Measurements from ENCODE around the gene CFAP299.

CFAP299 gene

GRCh38 chr4:80814266-80814665, 478.7 kb downstream of the CFAP299 start:
- DNase-seq (ENCODE audit: low read depth): peak; percentile 7
- H3K4me3 ChIP-seq (ENCODE audit: control insufficient read depth, low read depth, low read length): no peak overlapping the region
- no peak for TF ChIP-seq CTCF (conservative IDR thresholded peaks at IDR 0.05; ENCODE audit: control insufficient read depth, insufficient read depth, low read depth, low read length)

GRCh38 chr4:80831383-80832361, 496.1 kb downstream of the CFAP299 start:
- H3K4me3 ChIP-seq (ENCODE audit: control insufficient read depth, low read depth, low read length): no peak overlapping the region
- no peak for TF ChIP-seq CTCF (conservative IDR thresholded peaks at IDR 0.05; ENCODE audit: control insufficient read depth, insufficient read depth, low read depth, low read length)
- DNase-seq (ENCODE audit: low read depth): peak; percentile 40

- H3K4me3 ChIP-seq (ENCODE audit: control insufficient read depth, low read depth, low read length): no peak overlapping the region
- DNase-seq (ENCODE audit: low read depth): no peak
- TF ChIP-seq CTCF (conservative IDR thresholded peaks at IDR 0.05; ENCODE audit: control insufficient read depth, insufficient read depth, low read depth, low read length): no peak
Observed at GRCh38 chr4:80839281-80839680, 503.8 kb downstream of the CFAP299 start.

GRCh38 chr4:80839792-80840191, 504.3 kb downstream of the CFAP299 start:
- DNase-seq (ENCODE audit: low read depth): no peak
- H3K4me3 ChIP-seq (ENCODE audit: control insufficient read depth, low read depth, low read length): no peak overlapping the region
- no peak for TF ChIP-seq CTCF (conservative IDR thresholded peaks at IDR 0.05; ENCODE audit: control insufficient read depth, insufficient read depth, low read depth, low read length)

GRCh38 chr4:80840396-80840795, 504.9 kb downstream of the CFAP299 start:
- H3K4me3 ChIP-seq (ENCODE audit: control insufficient read depth, low read depth, low read length): no peak overlapping the region
- no peak for DNase-seq (ENCODE audit: low read depth)
- TF ChIP-seq CTCF (conservative IDR thresholded peaks at IDR 0.05; ENCODE audit: control insufficient read depth, insufficient read depth, low read depth, low read length): no peak

GRCh38 chr4:80841587-80842281, 506.2 kb downstream of the CFAP299 start:
- TF ChIP-seq CTCF (conservative IDR thresholded peaks at IDR 0.05; ENCODE audit: control insufficient read depth, insufficient read depth, low read depth, low read length): no peak
- no peak overlapping the region for H3K4me3 ChIP-seq (ENCODE audit: control insufficient read depth, low read depth, low read length)
- no peak for DNase-seq (ENCODE audit: low read depth)

Data from fibroblast of mammary gland (primary cell).